Measurements from ENCODE around the gene BPIFB3.

DNA sequence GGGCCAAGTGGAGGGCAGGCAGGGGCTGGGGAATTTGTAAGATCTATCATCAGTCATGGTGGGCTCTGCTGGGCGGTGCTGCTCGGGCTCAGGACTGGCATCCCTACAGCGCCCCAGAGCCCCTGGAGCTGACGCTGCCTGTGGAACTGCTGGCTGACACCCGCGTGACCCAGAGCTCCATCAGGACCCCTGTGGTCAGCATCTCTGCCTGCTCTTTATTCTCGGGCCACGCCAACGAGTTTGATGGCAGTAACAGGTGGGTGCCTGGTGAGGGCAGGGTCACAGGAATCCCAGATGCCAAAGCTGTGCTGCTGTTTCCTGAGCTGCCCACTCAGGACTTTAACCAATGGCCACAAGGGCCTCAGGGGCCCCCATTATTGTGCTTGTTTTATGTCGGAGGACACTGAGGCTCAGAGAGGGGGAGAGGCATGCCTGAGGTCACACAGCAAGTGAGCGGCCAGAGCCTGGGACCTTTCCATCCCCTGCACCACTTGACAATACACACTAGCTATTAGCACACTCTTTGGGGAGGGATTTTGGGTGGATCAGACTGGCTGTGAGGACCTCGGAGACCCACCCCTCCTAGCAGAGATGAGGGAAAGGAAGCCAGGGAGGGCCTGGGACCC lies 39.9 kb upstream of the BPIFB3 start:
- no peak for TF ChIP-seq EZH2 (IDR thresholded peaks at IDR 0.05; ENCODE audit: low read length)
- TF ChIP-seq, protein P1, sequence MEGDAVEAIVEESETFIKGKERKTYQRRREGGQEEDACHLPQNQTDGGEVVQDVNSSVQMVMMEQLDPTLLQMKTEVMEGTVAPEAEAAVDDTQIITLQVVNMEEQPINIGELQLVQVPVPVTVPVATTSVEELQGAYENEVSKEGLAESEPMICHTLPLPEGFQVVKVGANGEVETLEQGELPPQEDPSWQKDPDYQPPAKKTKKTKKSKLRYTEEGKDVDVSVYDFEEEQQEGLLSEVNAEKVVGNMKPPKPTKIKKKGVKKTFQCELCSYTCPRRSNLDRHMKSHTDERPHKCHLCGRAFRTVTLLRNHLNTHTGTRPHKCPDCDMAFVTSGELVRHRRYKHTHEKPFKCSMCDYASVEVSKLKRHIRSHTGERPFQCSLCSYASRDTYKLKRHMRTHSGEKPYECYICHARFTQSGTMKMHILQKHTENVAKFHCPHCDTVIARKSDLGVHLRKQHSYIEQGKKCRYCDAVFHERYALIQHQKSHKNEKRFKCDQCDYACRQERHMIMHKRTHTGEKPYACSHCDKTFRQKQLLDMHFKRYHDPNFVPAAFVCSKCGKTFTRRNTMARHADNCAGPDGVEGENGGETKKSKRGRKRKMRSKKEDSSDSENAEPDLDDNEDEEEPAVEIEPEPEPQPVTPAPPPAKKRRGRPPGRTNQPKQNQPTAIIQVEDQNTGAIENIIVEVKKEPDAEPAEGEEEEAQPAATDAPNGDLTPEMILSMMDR (optimal IDR thresholded peaks at IDR 0.05 in 1 of 3, IDR thresholded peaks at IDR 0.05 in 1 of 3, conservative IDR thresholded peaks at IDR 0.05 in 1 of 3; ENCODE audit: extremely low read depth in 1 of 3, insufficient read depth in 2 of 3, low read length in 3 of 3): no peak
